NCI-H1048 (cell line): ENCODE results near the gene GRK2.

Experiments used
- DNase-seq: peaks from one replicate; lab custom pipeline; 2025; lab: John Stamatoyannopoulos, UW

GRK2 gene

GRCh38 chr11:67282155-67282875 lies 16.0 kb downstream of the GRK2 start:
- no peak for DNase-seq

DNA sequence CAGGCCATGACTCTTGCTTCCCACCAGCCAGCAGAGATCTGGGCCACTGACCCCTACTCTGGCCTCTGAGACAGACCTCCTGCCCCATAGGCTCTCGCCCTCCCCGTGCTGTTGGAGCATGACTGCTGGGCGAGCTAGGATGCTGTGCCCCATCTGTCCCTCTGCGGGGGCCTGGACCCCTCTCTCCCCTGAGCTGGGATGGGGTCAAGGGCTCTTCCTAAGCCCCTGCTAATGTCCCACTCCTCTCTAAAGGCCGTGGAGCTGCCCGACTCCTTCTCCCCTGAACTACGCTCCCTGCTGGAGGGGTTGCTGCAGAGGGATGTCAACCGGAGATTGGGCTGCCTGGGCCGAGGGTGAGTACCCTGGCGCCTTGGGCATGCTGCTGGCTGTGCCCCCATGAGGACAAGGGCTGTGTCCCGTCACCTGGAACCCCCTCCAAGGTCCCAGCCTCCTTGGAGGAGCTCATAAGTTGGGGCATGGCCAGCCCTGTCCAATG lies 16.7 kb downstream of the GRK2 start:
- DNase-seq = no peak

- no peak for DNase-seq
Measured at GRCh38 chr11:67283481-67283963, 17.2 kb downstream of the GRK2 start.

DNA sequence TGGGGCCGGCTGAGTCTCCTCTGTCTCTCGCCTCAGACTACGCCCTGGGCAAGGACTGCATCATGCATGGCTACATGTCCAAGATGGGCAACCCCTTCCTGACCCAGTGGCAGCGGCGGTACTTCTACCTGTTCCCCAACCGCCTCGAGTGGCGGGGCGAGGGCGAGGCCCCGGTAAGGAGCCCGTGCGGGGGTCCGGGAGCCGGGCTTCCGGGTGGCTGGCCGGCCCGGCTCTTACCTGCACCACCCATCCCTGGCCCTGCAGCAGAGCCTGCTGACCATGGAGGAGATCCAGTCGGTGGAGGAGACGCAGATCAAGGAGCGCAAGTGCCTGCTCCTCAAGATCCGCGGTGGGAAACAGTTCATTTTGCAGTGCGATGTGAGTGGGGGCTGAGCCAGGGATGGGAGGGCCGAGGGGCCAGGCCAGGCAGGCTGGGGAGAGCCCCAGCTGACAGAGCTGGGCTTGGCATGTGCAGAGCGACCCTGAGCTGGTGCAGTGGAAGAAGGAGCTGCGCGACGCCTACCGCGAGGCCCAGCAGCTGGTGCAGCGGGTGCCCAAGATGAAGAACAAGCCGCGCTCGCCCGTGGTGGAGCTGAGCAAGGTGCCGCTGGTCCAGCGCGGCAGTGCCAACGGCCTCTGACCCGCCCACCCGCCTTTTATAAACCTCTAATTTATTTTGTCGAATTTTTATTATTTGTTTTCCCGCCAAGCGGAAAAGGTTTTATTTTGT lies 18.7 kb downstream of the GRK2 start:
- no peak for DNase-seq

- DNase-seq = no peak
Measured at GRCh38 chr11:67285541-67286498, 19.5 kb downstream of the GRK2 start.

DNA sequence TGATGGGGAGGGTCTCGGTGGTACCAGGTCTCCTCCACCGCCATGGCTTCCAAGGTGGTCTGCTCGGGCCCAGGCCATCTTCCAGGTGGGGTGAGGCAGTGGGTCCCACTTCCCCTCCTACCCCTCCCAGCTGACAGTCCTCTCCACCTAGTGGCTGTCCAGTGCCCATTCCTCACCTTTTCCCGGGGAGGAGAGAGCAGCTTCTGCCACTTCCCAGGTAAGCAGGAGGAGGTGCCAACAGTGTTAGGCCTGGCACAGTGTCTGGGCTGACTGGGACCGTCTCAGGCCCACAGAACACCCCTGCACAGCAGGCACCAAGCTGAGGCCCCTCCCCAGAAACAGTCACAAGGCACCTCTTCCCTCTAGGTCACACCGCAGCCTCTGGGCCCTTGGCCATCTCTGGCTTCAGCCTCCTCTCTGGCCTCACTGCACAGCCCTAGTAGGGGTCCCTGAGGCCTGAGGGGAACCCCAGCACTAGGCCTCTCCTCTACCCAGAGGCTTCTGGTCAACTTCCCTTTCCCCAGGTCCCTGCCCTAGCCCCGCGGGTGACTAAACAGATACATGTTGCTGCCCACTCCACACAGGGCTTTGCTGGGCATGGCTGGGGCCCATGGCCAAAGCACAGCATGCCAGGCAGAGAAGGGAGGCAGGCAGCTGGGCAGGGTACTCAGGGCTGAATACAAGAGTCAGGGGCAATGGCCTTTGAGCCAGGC lies 20.5 kb downstream of the GRK2 start:
- DNase-seq = no peak

DNA sequence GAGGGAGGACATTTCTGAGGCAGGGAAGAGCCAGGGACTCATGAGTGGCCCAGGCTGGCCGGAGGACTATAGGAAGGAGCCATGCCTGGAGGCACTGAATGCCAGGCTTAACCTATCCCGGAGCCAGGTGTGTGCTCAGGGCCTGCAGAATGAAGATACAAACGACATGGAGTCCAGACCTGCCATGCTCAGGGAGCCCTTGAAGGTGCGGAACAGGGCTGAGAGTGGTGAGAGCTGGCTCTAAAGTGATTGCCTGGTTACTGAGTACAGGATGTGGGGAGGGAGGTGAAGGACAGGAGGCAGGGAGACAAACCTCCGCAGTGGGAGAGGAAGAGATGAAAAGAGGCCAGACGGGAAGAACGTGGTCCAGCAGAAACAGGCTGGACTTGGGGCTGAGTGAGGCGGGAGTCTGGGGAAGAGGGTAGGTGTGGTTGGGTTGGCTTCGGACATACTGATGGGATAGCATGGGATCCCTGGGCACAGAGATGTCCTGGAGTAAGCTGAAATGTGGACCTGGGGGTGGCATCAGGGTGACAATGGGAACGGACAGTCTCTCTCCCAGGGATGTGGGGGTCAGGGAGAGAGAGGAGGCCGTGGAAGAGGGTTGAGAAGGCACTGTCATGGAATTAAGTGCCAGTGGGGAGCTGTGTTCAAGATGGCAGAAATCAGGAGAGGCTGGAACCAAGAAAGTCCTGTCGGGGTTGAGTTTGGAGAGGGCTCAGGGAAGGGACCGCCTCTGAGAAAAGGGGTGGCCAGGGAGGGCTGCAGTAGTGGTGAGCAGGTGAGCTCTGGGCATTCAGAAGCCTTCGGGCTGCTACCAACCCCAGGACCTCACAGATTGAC lies 21.3 kb downstream of the GRK2 start:
- DNase-seq = no peak

GRCh38 chr11:67288198-67288451 lies 21.9 kb downstream of the GRK2 start:
- no peak for DNase-seq

GRCh38 chr11:67288452-67289225 lies 22.4 kb downstream of the GRK2 start:
- peak; percentile 78 for DNase-seq

DNA sequence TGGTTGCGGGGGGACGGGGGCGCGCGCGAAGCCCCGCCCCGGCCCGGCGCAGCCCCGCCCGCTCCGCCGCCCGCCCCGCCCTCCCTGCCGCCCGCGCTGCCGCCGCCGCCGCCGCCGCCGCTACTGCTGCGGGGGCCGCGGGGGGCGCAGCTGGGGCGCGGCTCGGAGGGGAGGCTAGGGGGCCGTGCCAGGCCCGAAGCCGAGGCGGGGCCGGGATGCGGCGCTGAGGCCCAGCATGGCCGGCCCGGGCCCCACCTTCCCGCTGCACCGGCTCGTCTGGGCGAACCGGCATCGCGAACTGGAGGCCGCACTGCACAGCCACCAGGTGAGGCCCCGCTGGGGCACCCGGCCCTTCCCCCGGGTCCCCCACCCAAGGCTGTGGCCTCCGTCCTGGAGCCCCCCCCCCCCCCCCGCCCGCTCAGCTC lies 23.0 kb downstream of the GRK2 start, which contains the start of gene ANKRD13D:
Gene ANKRD13D, plus strand, starts transcription at position 78 of the 425 bp plus-strand sequence. Its CDS starts 158 bp downstream, at position 236.
- DNase-seq = peak; percentile 64

- no peak for DNase-seq
Measured at GRCh38 chr11:67289651-67290479, 23.6 kb downstream of the GRK2 start.

GRCh38 chr11:67290801-67291200 lies 24.5 kb downstream of the GRK2 start:
- DNase-seq = no peak

GRCh38 chr11:67291481-67292381 lies 25.5 kb downstream of the GRK2 start:
- no peak for DNase-seq

DNA sequence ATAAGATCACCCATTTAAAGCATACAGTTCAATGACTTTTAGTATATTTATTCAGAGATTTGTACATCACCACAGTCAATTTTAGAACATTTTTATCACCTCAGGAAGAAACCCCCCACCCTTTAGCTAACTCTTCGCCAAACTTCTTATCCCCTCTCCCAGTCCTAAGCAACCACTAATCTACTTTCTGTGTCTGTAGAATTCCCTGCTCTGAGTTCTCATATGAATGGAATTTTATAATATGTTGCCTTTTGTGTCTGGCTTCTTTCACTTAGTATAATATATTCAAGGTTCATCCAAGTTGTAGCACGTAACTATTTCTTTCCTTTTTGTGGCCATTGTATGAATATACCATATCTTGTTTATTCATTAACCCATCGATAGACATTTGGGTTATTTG lies 26.4 kb downstream of the GRK2 start:
- no peak for DNase-seq

GRCh38 chr11:67293090-67293489 lies 26.8 kb downstream of the GRK2 start:
- no peak for DNase-seq

DNA sequence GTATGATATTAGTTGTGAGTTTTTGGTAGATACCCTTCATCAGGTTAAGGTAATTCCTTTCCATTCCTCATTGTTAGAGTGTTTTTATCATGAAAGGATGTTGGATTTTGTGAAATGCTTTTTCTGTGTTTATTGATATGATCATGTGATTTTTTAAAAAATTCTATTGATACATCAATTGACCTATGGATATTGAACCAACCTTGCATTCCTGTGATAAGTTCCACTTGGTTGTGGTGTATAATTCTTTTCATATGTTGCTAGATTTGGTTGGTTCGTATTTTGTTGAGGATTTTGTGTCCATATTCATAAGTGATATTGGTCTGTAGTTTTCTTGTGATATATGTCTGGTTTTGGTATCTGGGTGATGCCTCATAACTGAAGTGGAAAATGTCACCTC lies 29.6 kb downstream of the GRK2 start:
- DNase-seq = no peak

- DNase-seq = no peak
Measured at GRCh38 chr11:67298786-67299185, 32.5 kb downstream of the GRK2 start.
